ENCODE measurements around the gene NANP.

DNA sequence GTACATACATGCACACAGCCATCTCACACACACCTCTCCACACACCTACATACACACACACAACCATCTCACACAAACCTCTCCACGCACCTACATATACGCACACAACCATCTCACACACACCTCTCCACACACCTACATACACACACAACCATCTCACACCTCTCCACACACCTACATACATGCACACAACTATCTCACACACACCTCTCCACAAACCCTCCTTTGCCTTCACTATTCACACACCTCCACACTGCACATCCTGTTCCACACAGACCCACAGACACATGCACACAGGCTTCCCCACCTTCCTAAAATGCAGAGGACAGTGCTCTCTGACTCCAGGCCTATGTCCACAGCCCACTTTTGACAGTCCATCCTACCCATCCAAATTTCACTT is 22.2 kb downstream of the NANP start:
- TF ChIP-seq ZNF140 (CRISPR knock-in tag; IDR thresholded peaks at IDR 0.05): no peak
- TF ChIP-seq, protein P1, sequence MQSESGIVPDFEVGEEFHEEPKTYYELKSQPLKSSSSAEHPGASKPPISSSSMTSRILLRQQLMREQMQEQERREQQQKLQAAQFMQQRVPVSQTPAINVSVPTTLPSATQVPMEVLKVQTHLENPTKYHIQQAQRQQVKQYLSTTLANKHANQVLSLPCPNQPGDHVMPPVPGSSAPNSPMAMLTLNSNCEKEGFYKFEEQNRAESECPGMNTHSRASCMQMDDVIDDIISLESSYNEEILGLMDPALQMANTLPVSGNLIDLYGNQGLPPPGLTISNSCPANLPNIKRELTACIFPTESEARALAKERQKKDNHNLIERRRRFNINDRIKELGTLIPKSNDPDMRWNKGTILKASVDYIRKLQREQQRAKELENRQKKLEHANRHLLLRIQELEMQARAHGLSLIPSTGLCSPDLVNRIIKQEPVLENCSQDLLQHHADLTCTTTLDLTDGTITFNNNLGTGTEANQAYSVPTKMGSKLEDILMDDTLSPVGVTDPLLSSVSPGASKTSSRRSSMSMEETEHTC (IDR thresholded peaks at IDR 0.05): no peak
